Mesodermal cell (in vitro differentiated cells): ENCODE measurements around the gene CERS4.
A peak's percentile ranks its signal among the peaks of the same experiment; 100 is the strongest.
"Not testable (repeated sequence)": the region's sequence is repeated elsewhere in the genome, so short reads cannot be mapped to it uniquely, and the experiment has no call there.

Experiments used
- H3K27ac ChIP-seq: 2 replicates; pipeline ENCODE4 v1.7.0; 2013; ENCODE audit warnings: mild to moderate bottlenecking, low read depth, low read length, moderate library complexity; ENCODE audit not compliant: severe bottlenecking
- H3K36me3 ChIP-seq: 2 replicates; pipeline ENCODE4 v1.7.1; 2013; ENCODE audit warnings: mild to moderate bottlenecking, low read length, moderate library complexity; ENCODE audit not compliant: control insufficient read depth, insufficient read depth
- H3K4me1 ChIP-seq: one replicate; pipeline ENCODE4 v1.7.1; 2013; ENCODE audit warnings: mild to moderate bottlenecking, low read length; ENCODE audit not compliant: insufficient read depth, control insufficient read depth, poor library complexity, severe bottlenecking
- H3K4me3 ChIP-seq: 2 replicates; pipeline ENCODE4 v1.7.0; 2013; ENCODE audit warnings: low read length, control low read depth, mild to moderate bottlenecking; ENCODE audit not compliant: insufficient read depth, poor library complexity, severe bottlenecking; ENCODE audit errors: extremely low read depth
- H3K9me3 ChIP-seq: 2 replicates; pipeline ENCODE4 v1.7.1; 2013; ENCODE audit warnings: mild to moderate bottlenecking, low read length, moderate library complexity; ENCODE audit not compliant: control insufficient read depth
- WGBS, 2 experiments: methylation state at CpG; one replicate each; pipeline ENCODE4 v1.1.5; 2013; ENCODE audit warnings: missing lambda C conversion rate in 2 of 2; ENCODE audit not compliant: insufficient coverage in 2 of 2; 5-methylcytosine and 5-hydroxymethylcytosine counted together

Gene CERS4

DNA sequence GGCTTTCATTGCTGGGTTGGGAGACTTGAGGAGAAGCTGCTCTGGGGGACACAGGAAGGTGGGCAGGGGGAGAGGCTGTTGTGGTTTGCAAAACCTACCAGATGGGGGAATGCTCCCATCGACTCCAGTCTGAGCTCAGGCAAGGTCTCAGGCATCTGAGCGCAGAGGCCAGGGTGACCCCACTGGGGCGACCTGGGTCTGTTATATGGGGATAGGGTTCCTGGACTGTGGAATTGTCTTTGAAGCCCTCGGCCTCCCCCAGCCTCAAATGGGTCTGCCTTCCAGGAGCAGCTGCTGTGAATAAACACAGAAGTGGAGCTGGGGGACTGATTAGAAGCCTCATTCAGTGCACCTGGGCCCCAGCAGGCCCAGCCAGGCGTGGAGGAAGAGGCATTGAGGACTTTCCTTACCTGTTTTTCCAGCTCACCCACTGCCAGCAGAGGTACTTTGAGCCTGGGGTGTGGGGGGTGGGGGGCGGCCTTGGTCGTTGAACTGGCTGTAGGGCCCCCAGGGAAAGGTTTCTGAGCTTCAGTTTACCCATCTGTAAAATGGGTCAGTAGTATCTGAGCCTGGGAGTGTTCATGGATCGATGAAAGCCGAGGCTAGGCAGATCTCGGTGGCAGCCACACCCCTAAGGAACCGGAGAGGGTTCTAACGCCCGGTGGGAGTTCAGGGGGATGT, 1.4 kb downstream of the CERS4 start:
- Histone ChIP-seq H3K4me1 (peaks cover 16% of the 10 kb centered on the region), H3K9me3 (no peaks in the 10 kb centered on the region), H3K27ac (no peak overlapping the region), H3K36me3 (no peaks in the 10 kb centered on the region), H3K4me3 (peak overlapping the region; percentile 66)
- WGBS, 2 experiments, result 83% methylated on average over 9 of the region's 13 CpGs

DNA sequence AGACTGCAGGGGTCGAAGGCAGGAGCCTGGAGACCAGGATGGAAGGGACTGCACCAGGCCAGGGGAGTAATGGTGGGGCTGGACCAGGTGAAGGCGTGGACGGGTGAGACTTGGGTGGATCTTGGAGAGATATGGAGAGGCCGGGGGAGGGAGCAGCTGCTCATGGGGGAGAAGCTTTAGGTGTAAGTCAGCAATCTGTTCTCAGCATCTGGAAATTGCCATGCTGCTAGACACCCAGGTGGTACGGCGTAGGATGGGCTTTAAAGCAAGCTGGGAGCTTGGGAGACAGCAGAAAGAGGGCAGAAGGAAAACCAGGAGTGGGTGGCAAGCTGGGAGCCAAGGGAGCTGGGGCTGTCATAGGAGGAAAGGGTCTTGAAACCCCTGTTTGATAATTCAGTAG, 3.0 kb downstream of the CERS4 start:
- peaks cover 16% of the 10 kb centered on the region for H3K4me1 ChIP-seq
- no peaks in the 10 kb centered on the region for H3K36me3 ChIP-seq
- H3K9me3 ChIP-seq, result no peaks in the 10 kb centered on the region
- H3K27ac ChIP-seq, result no peak overlapping the region
- no peak overlapping the region for H3K4me3 ChIP-seq
- WGBS, 2 experiments, result 92 to 100% methylated on average over 5 to 6 of the region's 6 CpGs

DNA sequence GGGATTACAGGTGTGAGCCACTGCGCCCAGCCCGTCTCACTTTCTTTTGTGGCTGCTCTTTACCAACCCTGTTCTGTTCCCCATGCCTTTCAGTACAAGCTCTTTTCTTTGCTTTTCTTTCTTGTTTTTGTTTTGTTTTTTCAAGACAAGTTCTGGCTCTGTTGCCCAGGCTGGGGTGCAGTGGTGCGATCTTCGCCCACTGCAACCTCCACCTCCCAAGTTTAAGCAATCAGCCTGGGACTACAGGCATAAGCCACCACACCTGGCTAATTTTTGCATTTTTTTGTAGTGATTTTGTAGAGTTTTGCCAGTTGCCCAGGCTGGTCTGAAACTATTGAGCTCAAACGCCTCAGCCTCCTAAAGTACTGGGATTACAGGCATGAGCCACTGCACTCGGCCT, 3.7 kb downstream of the CERS4 start:
- no peak overlapping the region for H3K4me3 ChIP-seq
- H3K4me1 ChIP-seq, result peaks cover 15% of the 10 kb centered on the region
- 99 to 100% methylated on average over 3 to 4 of the region's 6 CpGs for WGBS, 2 experiments
- H3K36me3 ChIP-seq, result no peaks in the 10 kb centered on the region
- H3K27ac ChIP-seq, result no peak overlapping the region
- no peaks in the 10 kb centered on the region for H3K9me3 ChIP-seq

DNA sequence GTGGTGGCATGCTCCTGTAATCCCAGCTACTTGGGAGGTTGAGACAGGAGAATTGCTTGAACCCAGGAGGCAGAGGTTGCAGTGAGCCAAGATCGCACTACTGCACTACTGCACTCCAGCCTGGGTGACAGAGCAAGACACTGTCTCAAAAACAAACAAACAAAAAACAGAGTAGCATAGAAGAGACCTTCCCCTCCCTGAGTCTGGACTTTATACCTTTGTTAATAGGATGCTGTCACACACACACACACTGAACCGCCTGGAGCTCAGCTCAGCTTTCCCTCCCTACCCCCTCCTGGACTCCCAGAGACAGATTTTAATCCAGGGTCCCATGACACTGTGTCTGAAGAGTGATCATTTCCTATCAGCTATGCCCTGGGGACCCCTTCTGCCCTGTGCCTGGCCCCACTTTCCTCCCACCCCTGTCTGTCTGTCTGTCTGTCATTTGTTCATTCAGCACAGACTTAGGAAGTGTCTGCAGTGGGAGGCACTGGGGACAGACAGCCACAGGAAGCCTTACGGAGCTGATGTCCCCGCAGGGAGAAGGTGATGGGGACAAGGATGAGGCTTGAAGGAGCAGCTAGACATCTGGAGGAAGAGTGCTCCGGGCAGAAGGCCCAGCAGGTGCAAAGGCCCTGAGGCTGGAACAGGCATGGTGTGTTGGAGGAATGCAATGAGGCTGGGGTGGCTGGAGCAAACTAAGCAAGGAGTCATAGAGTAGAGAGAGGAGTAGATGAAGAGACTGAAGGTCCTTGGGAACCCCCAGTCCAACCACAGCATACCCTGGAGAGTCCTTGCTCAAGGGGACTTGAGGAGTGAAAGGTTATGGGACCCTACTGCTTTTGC, 4.9 kb downstream of the CERS4 start:
- no peaks in the 10 kb centered on the region for H3K9me3 ChIP-seq
- H3K4me3 ChIP-seq, result no peak overlapping the region
- peaks cover 7% of the 10 kb centered on the region for H3K4me1 ChIP-seq
- 98 to 100% methylated on average over 5 of the region's 5 CpGs for WGBS, 2 experiments
- no peaks in the 10 kb centered on the region for H3K36me3 ChIP-seq
- H3K27ac ChIP-seq, result no peak overlapping the region

DNA sequence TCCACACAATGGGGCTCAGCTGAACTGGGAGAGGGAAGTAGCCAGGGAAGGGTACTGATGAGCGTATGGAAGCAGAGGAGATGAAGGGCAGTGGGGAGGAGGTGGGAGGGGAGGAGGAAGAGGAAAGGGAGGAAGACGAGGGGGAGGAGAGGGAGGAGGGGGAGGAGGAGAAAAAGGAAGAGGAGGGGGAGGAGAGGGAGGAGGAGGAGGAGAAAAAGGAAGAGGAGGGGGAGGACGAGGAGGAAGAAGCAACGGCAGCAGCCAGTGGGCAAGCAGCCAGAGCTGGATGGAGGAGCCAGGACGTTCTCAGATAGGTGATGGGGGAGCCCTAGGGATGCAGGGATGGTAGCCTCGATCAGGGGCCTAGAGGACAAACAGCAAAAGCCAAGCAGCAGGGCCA, 5.6 kb downstream of the CERS4 start:
- whole genome bisulfite sequencing, 2 experiments, result 68 to 74% methylated on average over 4 to 5 of the region's 6 CpGs
- no peaks in the 10 kb centered on the region for H3K9me3 ChIP-seq

DNA sequence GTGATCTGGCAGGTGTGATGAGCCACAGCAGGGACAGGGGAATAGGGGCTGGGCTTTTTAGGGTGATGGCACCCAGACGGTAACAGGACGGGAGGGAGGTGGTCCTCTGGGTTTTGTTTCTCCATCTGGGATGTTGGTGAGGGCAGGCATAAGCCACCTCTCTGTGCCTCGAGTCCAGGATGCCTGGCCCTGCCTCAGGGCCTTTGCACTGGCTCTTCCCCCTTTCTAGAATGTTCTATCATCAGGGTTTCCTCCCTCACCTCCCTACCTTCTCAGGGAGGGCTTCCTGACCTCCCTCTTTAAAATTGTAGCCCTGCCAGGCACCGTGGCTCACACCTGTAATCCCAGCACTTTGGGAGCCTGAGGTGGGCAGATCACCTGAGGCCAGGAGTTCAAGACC, 6.6 kb downstream of the CERS4 start:
- 97% methylated on average over 4 of the region's 4 CpGs for WGBS, 2 experiments
- no peak overlapping the region for H3K27ac ChIP-seq

More for the DNA sequence above, 5.6 kb downstream of the CERS4 start:
- H3K4me3 ChIP-seq, result no peak overlapping the region
- H3K4me1 ChIP-seq, result peaks cover 7% of the 10 kb centered on the region
- no peaks in the 10 kb centered on the region for H3K36me3 ChIP-seq
- no peak overlapping the region for H3K27ac ChIP-seq

DNA sequence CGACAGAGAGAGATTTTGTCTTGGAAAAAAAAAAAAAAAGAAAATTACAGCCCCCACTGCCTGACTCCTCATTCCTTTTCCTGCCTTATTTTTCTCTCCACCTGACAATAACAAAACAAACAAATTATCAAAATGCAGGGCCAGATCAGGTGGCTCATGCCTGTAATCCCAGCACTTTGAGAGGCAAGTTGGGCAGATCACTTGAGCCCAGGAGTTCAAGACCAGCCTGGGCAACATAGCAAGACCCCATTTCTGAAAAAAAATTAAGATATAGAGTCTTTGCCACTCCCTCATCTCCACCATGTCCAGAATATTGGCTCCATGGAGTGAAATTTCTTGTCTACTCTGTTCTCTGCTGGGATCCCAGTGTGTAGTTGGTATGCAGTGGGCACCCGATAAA, 7.2 kb downstream of the CERS4 start:
- peaks cover 4% of the 10 kb centered on the region for H3K4me1 ChIP-seq
- no peak overlapping the region for H3K4me3 ChIP-seq
- WGBS, 2 experiments, result 50 to 71% methylated on average over 1 of the region's 2 CpGs
- H3K27ac ChIP-seq, result no peak overlapping the region
- H3K9me3 ChIP-seq, result no peaks in the 10 kb centered on the region
- H3K36me3 ChIP-seq, result no peaks in the 10 kb centered on the region

More for the DNA sequence above, 6.6 kb downstream of the CERS4 start:
- Histone ChIP-seq H3K4me1 (peaks cover 4% of the 10 kb centered on the region), H3K36me3 (no peaks in the 10 kb centered on the region), H3K4me3 (no peak overlapping the region), H3K9me3 (no peaks in the 10 kb centered on the region)

DNA sequence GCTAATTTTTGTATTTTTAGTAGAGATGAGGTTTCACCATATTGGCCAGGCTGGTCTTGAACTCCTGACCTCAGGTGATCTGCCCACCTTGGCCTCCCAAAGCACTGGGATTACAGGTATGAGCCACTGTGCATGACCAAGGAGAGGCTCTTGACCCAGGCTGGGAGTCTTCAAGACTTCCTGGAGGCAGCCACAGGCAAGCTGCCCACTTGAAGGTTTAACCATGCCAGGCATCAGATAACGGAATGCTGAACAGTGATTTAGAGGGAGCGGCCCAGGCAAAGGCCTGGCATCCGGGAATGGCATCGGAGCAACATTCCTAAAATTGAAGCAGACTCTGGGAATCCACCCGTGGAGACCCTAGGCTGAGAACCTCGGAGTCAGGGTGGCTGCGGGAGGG, 9.0 kb downstream of the CERS4 start:
- H3K27ac ChIP-seq, H3K9me3 ChIP-seq, H3K4me1 ChIP-seq, H3K4me3 ChIP-seq, H3K36me3 ChIP-seq: not testable (repeated sequence)
- 96% methylated on average over 7 of the region's 7 CpGs for WGBS, 2 experiments

DNA sequence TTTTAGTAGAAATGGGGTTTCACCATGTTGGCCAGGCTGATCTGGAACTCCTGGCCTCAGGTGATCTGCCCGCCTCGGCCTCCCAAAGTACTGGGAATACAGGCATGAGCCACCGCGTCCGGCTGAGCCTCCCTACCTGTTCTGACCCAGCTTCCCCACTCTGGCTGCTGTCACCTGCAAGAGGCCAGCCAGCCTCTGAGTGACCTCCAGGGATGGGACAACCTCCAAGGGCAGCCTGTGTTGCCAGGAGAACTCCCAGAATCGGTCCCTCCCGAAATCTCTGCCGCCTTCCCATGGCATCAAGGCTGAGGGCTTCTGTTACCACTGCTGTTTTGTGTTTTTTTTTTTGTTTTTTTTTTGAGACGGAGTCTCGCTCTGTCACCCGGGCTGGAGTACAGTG, 11.3 kb downstream of the CERS4 start:
- H3K36me3 ChIP-seq, result no peaks in the 10 kb centered on the region
- H3K4me3 ChIP-seq, result no peak overlapping the region
- H3K4me1 ChIP-seq, result no peaks in the 10 kb centered on the region
- no peaks in the 10 kb centered on the region for H3K9me3 ChIP-seq
- 94 to 95% methylated on average over 9 of the region's 11 CpGs for WGBS, 2 experiments
- H3K27ac ChIP-seq, result no peak overlapping the region

DNA sequence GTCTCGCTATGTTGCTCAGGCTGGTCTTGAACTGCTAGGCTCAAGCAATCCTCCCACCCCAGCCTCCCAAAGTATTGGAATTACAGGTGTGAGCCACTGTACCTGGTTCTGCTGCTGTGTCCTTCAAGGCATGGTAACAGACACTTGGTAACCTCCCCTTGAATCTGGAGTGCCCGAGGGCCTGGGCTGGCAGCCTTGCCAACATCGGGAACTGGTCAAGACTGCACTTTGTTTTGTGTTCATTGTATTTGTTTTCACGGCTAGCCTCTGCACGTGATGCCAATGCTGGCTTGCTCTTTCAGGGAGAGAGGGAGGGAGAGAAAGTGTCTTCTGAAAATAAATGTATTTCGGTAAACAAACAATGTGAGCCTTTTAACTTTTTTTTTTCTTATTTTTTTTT, 12.0 kb downstream of the CERS4 start:
- H3K9me3 ChIP-seq, result no peaks in the 10 kb centered on the region
- WGBS, 2 experiments, result 97 to 100% methylated on average over 6 of the region's 6 CpGs
- no peaks in the 10 kb centered on the region for H3K4me1 ChIP-seq
- H3K27ac ChIP-seq, result no peak overlapping the region
- no peaks in the 10 kb centered on the region for H3K36me3 ChIP-seq
- H3K4me3 ChIP-seq, result no peak overlapping the region

DNA sequence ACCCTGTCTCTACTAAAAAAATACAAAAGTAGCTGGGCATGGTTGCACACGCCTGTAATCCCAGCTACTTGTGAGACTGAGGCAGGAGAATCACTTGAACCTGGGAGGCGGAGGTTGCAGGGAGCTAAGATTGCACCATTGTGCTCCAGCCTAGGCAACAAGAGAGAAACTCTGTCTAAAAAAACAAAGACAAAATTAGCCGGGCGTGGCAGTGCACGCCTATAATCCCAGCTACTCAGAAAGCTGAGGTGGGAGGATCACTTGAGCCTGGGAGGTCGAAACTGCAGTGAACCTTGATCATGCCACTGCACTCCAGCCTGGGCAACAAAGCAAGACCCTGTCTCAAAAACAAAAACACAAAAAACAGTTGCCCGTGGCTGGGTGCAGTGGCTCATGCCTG, 14.3 kb downstream of the CERS4 start:
- H3K36me3 ChIP-seq, H3K4me1 ChIP-seq, H3K4me3 ChIP-seq, H3K9me3 ChIP-seq, H3K27ac ChIP-seq: not testable (repeated sequence)
- WGBS, 2 experiments, result 81 to 85% methylated on average over 7 of the region's 7 CpGs
